HEK293 (cell line): ENCODE results near the gene GMDS.

ENCODE experiments used
- ELK4 ChIP-seq: IDR thresholded peaks from 2 replicates; pipeline ENCODE4 v1.6.1; 2011; ENCODE audit warnings: mild to moderate bottlenecking, low read depth, low read length, borderline replicate concordance
- ZNF335 ChIP-seq: fragments of 450-650 bp; formaldehyde crosslinking; conservative IDR thresholded peaks from 2 replicates; pipeline ENCODE4 v1.5.1; 2016; ENCODE audit warnings: missing biosample characterization, missing genetic modification characterization
- ZNF521 ChIP-seq: fragments of 450-650 bp; formaldehyde crosslinking; IDR thresholded peaks from 2 replicates; pipeline ENCODE4 v1.5.1; 2017; ENCODE audit warnings: missing biosample characterization, mild to moderate bottlenecking, missing genetic modification characterization
- ZNF548 ChIP-seq: fragments of 450-650 bp; formaldehyde crosslinking; IDR thresholded peaks from 2 replicates; pipeline ENCODE4 v1.5.1; 2016; ENCODE audit warnings: missing biosample characterization, missing genetic modification characterization
- ZNF785 ChIP-seq: fragments of 450-650 bp; formaldehyde crosslinking; IDR thresholded peaks from 2 replicates; pipeline ENCODE4 v1.5.1; 2016; ENCODE audit warnings: missing biosample characterization, missing genetic modification characterization

- no peak for TF ChIP-seq ZNF521
- no peak for TF ChIP-seq ELK4
- TF ChIP-seq ZNF548 (tag by site-specific recombination), result no peak
- TF ChIP-seq ZNF335, result no peak
- TF ChIP-seq ZNF785 (tag by site-specific recombination), result no peak
Measured at GRCh38 chr6:1766654-1767053, 478.8 kb downstream of the GMDS start.
